ENCODE data around the gene SUSD4.
"Not testable (repeated sequence)": the region's sequence is repeated elsewhere in the genome, so short reads cannot be mapped to it uniquely, and the experiment has no call there.

Gene SUSD4

GRCh38 chr1:223403184-223403815 is 39.3 kb upstream of the SUSD4 start:
- no peak for TF ChIP-seq CTCF (IDR thresholded peaks at IDR 0.05; ENCODE audit: extremely low read depth, missing control alignments)
- no peak for DNase-seq (ENCODE audit: low spot score)

- DNase-seq (ENCODE audit: low spot score), result no peak
- no peak for TF ChIP-seq CTCF (IDR thresholded peaks at IDR 0.05; ENCODE audit: extremely low read depth, missing control alignments)
These were observed 38.8 kb upstream of the SUSD4 start for GRCh38 chr1:223402790-223403142.

GRCh38 chr1:223401873-223402789 is 38.2 kb upstream of the SUSD4 start:
- no peak for DNase-seq (ENCODE audit: low spot score)
- no peak for TF ChIP-seq CTCF (IDR thresholded peaks at IDR 0.05; ENCODE audit: extremely low read depth, missing control alignments)

- not testable (repeated sequence) for DNase-seq (ENCODE audit: low spot score)
These were observed 35.4 kb upstream of the SUSD4 start for GRCh38 chr1:223399393-223399792.

GRCh38 chr1:223394706-223395105 is 30.7 kb upstream of the SUSD4 start:
- TF ChIP-seq CTCF (IDR thresholded peaks at IDR 0.05; ENCODE audit: extremely low read depth, missing control alignments), result no peak
- DNase-seq (ENCODE audit: low spot score), result no peak

GRCh38 chr1:223394242-223394641 is 30.3 kb upstream of the SUSD4 start:
- DNase-seq (ENCODE audit: low spot score), result no peak
- TF ChIP-seq CTCF (IDR thresholded peaks at IDR 0.05; ENCODE audit: extremely low read depth, missing control alignments), result no peak

- no peak for TF ChIP-seq CTCF (IDR thresholded peaks at IDR 0.05; ENCODE audit: extremely low read depth, missing control alignments)
These were observed 29.6 kb upstream of the SUSD4 start, which contains the start of gene CCDC185 for GRCh38 chr1:223393275-223394214. TSS of gene CCDC185 (plus strand) at chr1:223393415. CDS start at chr1:223393476, 61 bp downstream.

More at GRCh38 chr1:223393275-223394214, 29.6 kb upstream of the SUSD4 start, which contains the start of gene CCDC185:
- DNase-seq (ENCODE audit: low spot score), result no peak

Measured in GM20000 (cell line).